Kidney (tissue), 22 donors: ENCODE data around the gene TMEM107. TPM values are rescaled to one million over a fixed set of nuclear protein-coding genes. Genes with fewer than 3 reads are reported as not detected.

Source experiments
- DNase-seq, 5 donors: peaks; one replicate each; pipeline ENCODE4 v3.0.0-alpha.2; 2013 to 2020
- FAIRE-seq: peaks from 2 replicates; lab custom pipeline; 2012; peaks lifted over from hg19 to GRCh38; lab: Jason Lieb, UNC
- H3K27ac ChIP-seq, 2 donors: one replicate each; pipeline ENCODE4 v1.7.0; 2013; ENCODE audit warnings: low read depth in 2 of 2, low read length in 2 of 2, inconsistent platforms in 1 of 2
- H3K27me3 ChIP-seq: one replicate; pipeline ENCODE4 v1.7.1; 2013; ENCODE audit warnings: low read length, inconsistent platforms; ENCODE audit not compliant: control insufficient read depth, insufficient read depth
- H3K36me3 ChIP-seq, 3 donors: one replicate each; pipeline versions ENCODE4 v1.7.0 to v1.7.1; 2013; ENCODE audit warnings: low read length in 3 of 3, control low read depth in 1 of 3, inconsistent platforms in 1 of 3; ENCODE audit not compliant: insufficient read depth in 3 of 3, control insufficient read depth in 2 of 3
- H3K4me1 ChIP-seq, 3 donors: one replicate each; pipeline versions ENCODE4 v1.7.0 to v1.7.1; 2013; ENCODE audit warnings: low read length in 3 of 3, inconsistent platforms in 1 of 3, low read depth in 1 of 3; ENCODE audit not compliant: control insufficient read depth in 2 of 3, insufficient read depth in 2 of 3
- H3K4me3 ChIP-seq, 3 donors: one replicate each; pipeline versions ENCODE4 v1.7.0 to v1.8.1; 2013; ENCODE audit warnings: low read length in 3 of 3, control low read depth in 1 of 3, inconsistent platforms in 1 of 3
- H3K9ac ChIP-seq, 3 donors: one replicate each; pipeline versions ENCODE4 v1.7.0 to v1.7.1; 2013; ENCODE audit warnings: low read length in 3 of 3, control low read depth in 1 of 3, inconsistent platforms in 1 of 3
- H3K9me3 ChIP-seq, 3 donors: one replicate each; pipeline versions ENCODE4 v1.7.0 to v1.7.1; 2013; ENCODE audit warnings: low read length in 3 of 3, control low read depth in 1 of 3, inconsistent platforms in 1 of 3; ENCODE audit not compliant: control insufficient read depth in 2 of 3, insufficient read depth in 1 of 3
- CTCF ChIP-seq: IDR thresholded peaks from 3 replicates; pipeline ENCODE4 v1.5.1; 2012; ENCODE audit warnings: mild to moderate bottlenecking, moderate library complexity, borderline replicate concordance; ENCODE audit not compliant: insufficient read depth; ENCODE audit errors: extremely low read depth
- intact Hi-C: fragments of 100-400 bp; cut with DNase I; formaldehyde crosslinking; loops from one replicate; pipeline ENCODE4 v1.11.1; 2022
- long read RNA-seq, 10 donors: library from polyadenylated mRNA in 1 of 10; unstranded in 1 of 10; transcript quantifications; one replicate each; pipeline ENCODE4 v2.0.0 and lab custom pipeline, GENCODE V29; 2021 to 2026
- polyA plus RNA-seq: library from polyadenylated mRNA; stranded (reverse); fragments of 350-450 nt; fragmentation: Illumina TruSeq; extraction: RNeasy Lipid Tissue Mini Kit (QIAGEN cat#74804); gene quantifications from one replicate; pipeline ENCODE4 v1.2.3, GENCODE V29; 2014; ENCODE audit warnings: low read depth, low replicate concordance; ENCODE audit not compliant: insufficient read depth
- total RNA-seq: library from RNA; stranded (reverse); fragmentation: NEBNext Ultra II Directional; extraction: Animal tissue kit (Norgen Biotek cat#: 25700); gene quantifications from one replicate; pipeline ENCODE4 v1.2.1, GENCODE V29; 2021
- donor health status: control.
- donor health status: control.
- donor health status: control.
- donor health status: control.
- donor health status: control.
- donor health status: DM: yes; HTN: yes; CAD: no.
- donor health status: Normal renal cell carcinoma (clear cell type).

TMEM107 gene
- total RNA-seq = 23.4 TPM
- 24.6 TPM for polyA plus RNA-seq
- long read RNA-seq, donor 1, transcript TMEM107-205 (2 exons, 1,210 nt) = major isoform, 8 of 12 reads
- long read RNA-seq, donor 1, partial matches to known transcripts = 0 of 12 reads
- long read RNA-seq, donor 1, other reads (novel, unspliced or antisense) = 0 of 12 reads
- long read RNA-seq, donor 2, transcript TMEM107-205 (2 exons, 1,210 nt) = major isoform, 5 of 9 reads
- long read RNA-seq, donor 2, partial matches to known transcripts = 0 of 9 reads
- long read RNA-seq, donor 2, other reads (novel, unspliced or antisense) = 0 of 9 reads
- long read RNA-seq, donor 3, transcript TMEM107-205 (2 exons, 1,210 nt) = minor isoform, 6 of 15 reads
- long read RNA-seq, donor 3, transcript TMEM107-204 (5 exons, 747 nt) = major isoform, 7 of 15 reads
- long read RNA-seq, donor 3, partial matches to known transcripts = 0 of 15 reads
- long read RNA-seq, donor 3, other reads (novel, unspliced or antisense) = 0 of 15 reads
- long read RNA-seq, donor 4, partial matches to known transcripts = 0 of 6 reads
- long read RNA-seq, donor 4, other reads (novel, unspliced or antisense) = 0 of 6 reads
- long read RNA-seq, donor 5 = 0 reads
- long read RNA-seq, donor 6, transcript TMEM107-204 (5 exons, 747 nt) = major isoform, 5 of 9 reads
- long read RNA-seq, donor 6, partial matches to known transcripts = 0 of 9 reads
- long read RNA-seq, donor 6, other reads (novel, unspliced or antisense) = 0 of 9 reads
- long read RNA-seq, donor 7, transcript TMEM107-205 (2 exons, 1,210 nt) = major isoform, 5 of 14 reads
- long read RNA-seq, donor 7, partial matches to known transcripts = 0 of 14 reads
- long read RNA-seq, donor 7, other reads (novel, unspliced or antisense) = 2 of 14 reads
- long read RNA-seq, donor 8, transcript TMEM107-205 (2 exons, 1,210 nt) = major isoform, 7 of 12 reads
- long read RNA-seq, donor 8, partial matches to known transcripts = 0 of 12 reads
- long read RNA-seq, donor 8, other reads (novel, unspliced or antisense) = 0 of 12 reads
- long read RNA-seq, donor 9, partial matches to known transcripts = 0 of 5 reads
- long read RNA-seq, donor 9, other reads (novel, unspliced or antisense) = 0 of 5 reads
- long read RNA-seq, donor 10, transcript TMEM107-205 (2 exons, 1,210 nt) = major isoform, 5 of 11 reads
- long read RNA-seq, donor 10, partial matches to known transcripts = 0 of 11 reads
- long read RNA-seq, donor 10, other reads (novel, unspliced or antisense) = 0 of 11 reads

- peaks cover 0 to 24% (median 11%) of the 10 kb centered on the region in 3 donors for H3K4me1 ChIP-seq
- H3K9ac ChIP-seq = peak within 1 kb of the TSS; percentile 48 to 95 (median 95)
- H3K9me3 ChIP-seq = no peaks in the 10 kb centered on the region
- DNase-seq = peak; percentile 91 to 97 (median 94)
- TF ChIP-seq CTCF = no peak
- peak within 1 kb of the TSS; percentile 85 to 88 for H3K27ac ChIP-seq
- peak within 1 kb of the TSS; percentile 67 to 89 (median 79) for H3K4me3 ChIP-seq
- H3K27me3 ChIP-seq = no peaks in the 10 kb centered on the region
- FAIRE-seq = no peak
- H3K36me3 ChIP-seq = no peaks in the 10 kb centered on the region
- intact Hi-C loops = no loop called here
Measured at GRCh38 chr17:8176197-8176940, at the start of gene TMEM107. Gene TMEM107, minus strand, starts transcription at chr17:8176380. Its CDS starts 94 bp downstream, at chr17:8176286.

- intact Hi-C loops = no loop called here
- H3K4me3 ChIP-seq = no peak overlapping the region
- peak in 1 of 5 donors; percentile 60 for DNase-seq
- no peak for FAIRE-seq
- no peak overlapping the region for H3K9ac ChIP-seq
- no peak for TF ChIP-seq CTCF
- no peak overlapping the region for H3K27ac ChIP-seq
- no peaks in the 10 kb centered on the region for H3K27me3 ChIP-seq
- H3K36me3 ChIP-seq = peaks cover 4 to 29% (median 15%) of the 10 kb centered on the region in 3 donors
- no peaks in the 10 kb centered on the region for H3K9me3 ChIP-seq
- H3K4me1 ChIP-seq = peaks cover 0 to 13% (median 5%) of the 10 kb centered on the region in 3 donors
Measured at GRCh38 chr17:8224891-8225812, 49.0 kb upstream of the TMEM107 start.
